GM20000 (cell line): ENCODE results near the gene ZIC5.

Experiments used
- DNase-seq: peaks from one replicate; pipeline ENCODE4 v3.0.0; 2012; ENCODE audit warnings: low spot score
- CTCF ChIP-seq: IDR thresholded peaks from 2 replicates; pipeline ENCODE4 v1.5.1; 2012; ENCODE audit warnings: mild to moderate bottlenecking, control low read depth; ENCODE audit errors: extremely low read depth, missing control alignments

Gene ZIC5

GRCh38 chr13:99977912-99978798, 6.6 kb upstream of the ZIC5 start:
- TF ChIP-seq CTCF = no peak
- no peak for DNase-seq

- TF ChIP-seq CTCF = no peak
These were observed 5.9 kb upstream of the ZIC5 start for GRCh38 chr13:99977334-99977911.

DNA sequence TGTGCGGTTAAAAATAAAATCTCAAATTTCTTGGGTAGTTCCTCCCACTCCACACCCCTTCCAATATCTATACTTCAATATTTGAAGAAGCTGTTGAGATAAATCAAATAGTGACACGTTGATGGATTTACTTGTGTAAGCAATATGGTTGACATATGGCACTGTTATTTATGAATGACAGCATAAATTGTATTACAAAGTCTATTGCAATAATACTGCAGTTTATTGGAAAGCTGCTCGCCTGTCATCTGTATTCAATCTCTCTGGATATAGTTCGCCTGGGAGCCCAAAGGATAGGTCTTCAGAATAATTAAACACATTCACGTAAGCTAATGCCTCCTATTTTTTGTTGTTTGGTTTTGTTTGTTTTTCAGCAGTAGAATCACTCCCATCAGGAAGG, 5.0 kb upstream of the ZIC5 start:
- DNase-seq = no peak
- no peak for TF ChIP-seq CTCF

More at GRCh38 chr13:99977334-99977911, 5.9 kb upstream of the ZIC5 start:
- no peak for DNase-seq

DNA sequence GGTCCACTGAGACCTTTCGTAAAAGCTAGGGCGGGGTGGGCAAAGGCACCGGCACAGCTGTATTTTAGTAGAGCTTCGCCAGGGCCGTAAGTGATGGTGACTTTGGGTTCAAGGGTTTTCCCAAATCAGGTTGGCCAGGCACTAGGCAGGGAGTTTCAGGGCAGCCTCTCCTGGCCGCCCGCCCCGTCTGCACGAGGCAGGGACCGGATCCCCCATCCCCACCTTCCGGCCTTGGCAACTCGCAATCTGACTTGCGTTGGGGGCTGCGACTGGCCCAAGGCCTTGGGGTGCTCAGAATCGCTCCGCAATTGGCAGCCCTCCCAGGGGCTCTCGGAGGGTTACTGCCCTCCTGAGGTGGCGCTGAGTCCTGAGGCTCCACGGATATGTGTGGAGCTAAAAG, 4.1 kb upstream of the ZIC5 start:
- TF ChIP-seq CTCF = no peak
- DNase-seq = no peak

DNA sequence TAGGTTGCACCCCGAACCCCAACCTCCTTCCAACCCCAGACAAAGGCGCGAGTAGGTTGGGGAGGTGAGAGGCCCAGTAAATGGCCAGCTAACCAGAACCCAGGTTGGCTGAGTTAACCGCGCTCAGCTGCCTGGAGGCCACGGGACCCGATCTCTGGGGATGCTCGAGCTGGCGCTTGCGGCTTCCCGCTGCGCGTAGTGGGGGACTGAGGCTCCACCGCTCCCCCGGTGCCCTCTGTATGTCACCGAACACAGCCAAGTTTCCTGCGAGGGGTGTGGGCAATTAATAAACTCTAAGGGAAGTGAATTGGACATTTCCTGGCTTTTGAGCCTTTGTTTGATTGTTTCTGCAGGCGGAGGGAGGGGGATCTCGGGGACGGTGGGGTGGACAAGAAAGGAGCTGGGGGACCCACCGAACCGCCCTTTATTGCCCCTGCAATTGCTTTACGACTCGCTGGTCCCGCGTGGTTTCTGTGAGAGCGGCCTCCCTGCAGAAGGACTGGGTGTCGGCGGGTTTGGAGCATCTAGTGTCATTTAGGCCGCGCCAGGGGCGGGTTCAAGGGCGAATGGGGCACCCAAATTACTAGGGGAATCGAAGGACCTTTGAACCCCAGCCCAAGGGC, 3.5 kb upstream of the ZIC5 start:
- TF ChIP-seq CTCF = no peak

GRCh38 chr13:99974296-99974938, 2.9 kb upstream of the ZIC5 start:
- no peak for DNase-seq
- no peak for TF ChIP-seq CTCF

More for the DNA sequence above, 3.5 kb upstream of the ZIC5 start:
- no peak for DNase-seq
